A673 (cell line): ENCODE data around the gene PRXL2A. TPM values are rescaled to one million over a fixed set of nuclear protein-coding genes. Genes with fewer than 3 reads are reported as not detected.
A peak's percentile ranks its signal among the peaks of the same experiment; 100 is the strongest.

Source experiments
- BruUV-seq: library from RNA; stranded (reverse); fragments of 400-500 nt; replicated peaks from 2 replicates; lab custom pipeline; 2021; lab: Mats Ljungman, UMichigan
- CTCF ChIA-PET: fragments of 300-600 bp; sonication (Branson Sonifier 250); formaldehyde crosslinking; loops from one replicate; lab custom pipeline; 2022; ENCODE audit warnings: antibody characterized with exemption; lab: Charles Lee
- POLR2A ChIA-PET: fragments of 300-600 bp; sonication (Branson Sonifier 250); formaldehyde crosslinking; loops from one replicate; lab custom pipeline; 2022; ENCODE audit warnings: antibody characterized with exemption; ENCODE audit not compliant: low non-redundant PET; lab: Charles Lee
- DNase-seq: peaks from one replicate; pipeline ENCODE4 v3.0.0-alpha.2; 2015; ENCODE audit warnings: low spot score
- H3K27ac ChIP-seq: fragments of 200-600 bp; sonication (generic); 2 replicates; pipeline ENCODE4 v1.5.1; 2016; ENCODE audit warnings: mixed run types, low read depth, mild to moderate bottlenecking, mixed read lengths, antibody characterized with exemption, low read length; ENCODE audit not compliant: poor library complexity, severe bottlenecking
- H3K27me3 ChIP-seq: fragments of 200-600 bp; sonication (generic); replicated peaks from 2 replicates; pipeline ENCODE4 v1.6.1; 2017; ENCODE audit warnings: mixed run types, low read depth, mild to moderate bottlenecking, mixed read lengths, antibody characterized with exemption, low read length; ENCODE audit not compliant: insufficient read depth, poor library complexity
- H3K36me3 ChIP-seq: fragments of 200-600 bp; sonication (generic); 2 replicates; pipeline ENCODE4 v1.6.1; 2016; ENCODE audit warnings: mixed run types, mild to moderate bottlenecking, mixed read lengths, antibody characterized with exemption, low read length; ENCODE audit not compliant: insufficient read depth, poor library complexity, severe bottlenecking
- H3K4me1 ChIP-seq: fragments of 200-600 bp; sonication (generic); 2 replicates; pipeline ENCODE4 v1.6.1; 2017; ENCODE audit warnings: mixed run types, mild to moderate bottlenecking, mixed read lengths, antibody characterized with exemption, low read length; ENCODE audit not compliant: insufficient read depth, poor library complexity, severe bottlenecking
- H3K4me3 ChIP-seq: fragments of 200-600 bp; sonication (generic); 2 replicates; pipeline ENCODE4 v1.5.1; 2016; ENCODE audit warnings: low read depth, mixed run types, mild to moderate bottlenecking, mixed read lengths, low read length; ENCODE audit not compliant: poor library complexity, severe bottlenecking
- H3K9me3 ChIP-seq: fragments of 200-600 bp; sonication (generic); 2 replicates; pipeline ENCODE4 v1.6.1; 2016; ENCODE audit warnings: mixed run types, low read depth, mild to moderate bottlenecking, mixed read lengths, antibody characterized with exemption, low read length; ENCODE audit not compliant: poor library complexity, severe bottlenecking
- EZH2 ChIP-seq: fragments of 200-600 bp; sonication (generic); IDR thresholded peaks from 2 replicates; pipeline ENCODE4 v1.6.1; 2017; ENCODE audit warnings: borderline replicate concordance, low read depth, mild to moderate bottlenecking, mixed read lengths, antibody characterized with exemption, low read length; ENCODE audit not compliant: poor library complexity, severe bottlenecking
- intact Hi-C: fragments of 100-400 bp; cut with micrococcal nuclease; formaldehyde crosslinking; loops from one replicate; pipeline ENCODE4 v1.10.0; 2022; ENCODE audit not compliant: unreplicated experiment
- total RNA-seq: library from RNA; stranded (reverse); gene quantifications from 2 replicates; pipeline ENCODE4 v1.2.3, GENCODE V29; 2021
- TF ChIP-seq, protein P1 (sequence below): fragments of 300-800, 200-600 bp; sonication (generic); conservative IDR thresholded peaks from 2 replicates; pipeline ENCODE4 v1.5.1; 2017; ENCODE audit warnings: low read depth, mild to moderate bottlenecking, antibody characterized with exemption, low read length, moderate library complexity, mixed read lengths

PRXL2A gene
- total RNA-seq, 1 experiment from 2014 or later = 100 TPM

DNA sequence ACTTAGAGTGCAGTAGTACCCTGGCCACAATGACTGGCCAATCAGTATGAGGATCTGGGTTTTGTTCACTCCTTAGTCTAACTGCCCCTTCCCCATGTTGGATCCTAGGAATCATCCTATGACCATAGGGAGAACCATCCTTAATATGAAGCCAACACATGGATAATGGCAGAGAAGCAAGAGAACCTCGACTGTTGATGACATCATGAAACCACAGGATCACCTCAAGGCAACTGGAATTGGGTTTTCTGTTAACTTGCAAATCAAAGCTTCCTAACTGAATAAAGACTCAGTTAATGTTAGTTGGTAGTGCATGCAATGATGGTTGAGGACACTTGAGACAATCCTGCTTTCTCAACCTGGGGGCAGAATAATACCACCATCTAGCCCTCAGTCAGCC is 3.3 kb upstream of the PRXL2A start:
- Histone ChIP-seq H3K36me3 (no peaks in the 10 kb centered on the region), H3K9me3 (no peaks in the 10 kb centered on the region), H3K4me1 (peaks cover 25% of the 10 kb centered on the region), H3K27me3 (no peaks in the 10 kb centered on the region), H3K4me3 (no peak overlapping the region), H3K27ac (no peak overlapping the region)
- intact Hi-C loops = no loop called here
- ChIA-PET CTCF (no interaction called here), POLR2A (no interaction called here)
- TF ChIP-seq EZH2 = no peak
- TF ChIP-seq, protein P1, sequence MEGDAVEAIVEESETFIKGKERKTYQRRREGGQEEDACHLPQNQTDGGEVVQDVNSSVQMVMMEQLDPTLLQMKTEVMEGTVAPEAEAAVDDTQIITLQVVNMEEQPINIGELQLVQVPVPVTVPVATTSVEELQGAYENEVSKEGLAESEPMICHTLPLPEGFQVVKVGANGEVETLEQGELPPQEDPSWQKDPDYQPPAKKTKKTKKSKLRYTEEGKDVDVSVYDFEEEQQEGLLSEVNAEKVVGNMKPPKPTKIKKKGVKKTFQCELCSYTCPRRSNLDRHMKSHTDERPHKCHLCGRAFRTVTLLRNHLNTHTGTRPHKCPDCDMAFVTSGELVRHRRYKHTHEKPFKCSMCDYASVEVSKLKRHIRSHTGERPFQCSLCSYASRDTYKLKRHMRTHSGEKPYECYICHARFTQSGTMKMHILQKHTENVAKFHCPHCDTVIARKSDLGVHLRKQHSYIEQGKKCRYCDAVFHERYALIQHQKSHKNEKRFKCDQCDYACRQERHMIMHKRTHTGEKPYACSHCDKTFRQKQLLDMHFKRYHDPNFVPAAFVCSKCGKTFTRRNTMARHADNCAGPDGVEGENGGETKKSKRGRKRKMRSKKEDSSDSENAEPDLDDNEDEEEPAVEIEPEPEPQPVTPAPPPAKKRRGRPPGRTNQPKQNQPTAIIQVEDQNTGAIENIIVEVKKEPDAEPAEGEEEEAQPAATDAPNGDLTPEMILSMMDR = no peak
- BruUV-seq = no TSS peak
- no peak for DNase-seq

DNA sequence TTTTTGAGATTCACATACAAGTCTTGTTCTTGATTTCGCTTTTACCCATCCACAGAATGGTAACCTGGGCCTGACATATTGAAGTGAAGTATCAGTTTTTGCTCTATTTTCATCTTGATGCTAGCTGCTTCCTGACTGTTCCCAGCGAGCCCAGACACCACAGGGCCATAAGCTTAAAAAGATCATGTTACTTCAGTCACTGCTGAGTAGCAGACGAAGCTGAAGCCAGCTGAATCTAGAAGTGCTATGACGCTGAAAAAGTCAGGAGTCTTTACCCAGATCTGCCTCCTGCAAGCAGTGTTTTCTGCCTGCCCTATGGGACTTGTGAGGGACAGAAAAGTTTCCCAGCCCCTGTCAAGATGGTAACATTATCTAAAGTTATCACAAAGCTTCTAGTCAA is 2.7 kb upstream of the PRXL2A start:
- BruUV-seq = no TSS peak
- TF ChIP-seq EZH2 = no peak
- TF ChIP-seq, protein P1 = no peak
- H3K4me1 ChIP-seq = peaks cover 31% of the 10 kb centered on the region
- H3K27ac ChIP-seq = no peak overlapping the region
- H3K36me3 ChIP-seq = no peaks in the 10 kb centered on the region
- ChIA-PET CTCF (no interaction called here), POLR2A (no interaction called here)
- intact Hi-C loops = no loop called here
- no peaks in the 10 kb centered on the region for H3K27me3 ChIP-seq
- H3K9me3 ChIP-seq = no peaks in the 10 kb centered on the region
- no peak overlapping the region for H3K4me3 ChIP-seq
- peak; percentile 65 for DNase-seq

DNA sequence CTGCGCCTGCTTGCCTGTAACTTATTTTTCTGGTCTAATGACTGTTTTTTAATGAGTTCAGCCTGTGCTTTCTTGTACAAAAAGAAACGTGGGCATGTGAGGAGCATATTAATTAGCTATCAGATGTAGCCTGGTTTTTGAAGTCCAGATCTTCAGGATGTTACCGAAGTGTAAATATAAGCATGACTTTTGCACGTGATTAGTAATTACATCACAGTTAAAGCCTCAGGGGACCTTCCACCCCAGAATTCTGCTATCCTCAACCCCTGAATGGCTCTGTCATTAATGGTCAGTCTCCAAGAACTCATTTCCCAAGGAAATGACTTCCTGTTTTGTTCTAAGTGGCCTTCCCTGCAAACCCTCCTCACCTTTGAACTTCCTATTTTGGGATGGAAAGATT is 2.1 kb upstream of the PRXL2A start:
- CTCF ChIA-PET = interaction anchor here (0.5 kb wide), 1 partner anchor 35 kb away, joined by 6 read pairs; no protein-coding TSS in a partner anchor

More for the DNA sequence above, 2.1 kb upstream of the PRXL2A start:
- Histone ChIP-seq H3K4me3 (no peak overlapping the region), H3K4me1 (peaks cover 37% of the 10 kb centered on the region), H3K36me3 (no peaks in the 10 kb centered on the region), H3K27me3 (no peaks in the 10 kb centered on the region), H3K27ac (no peak overlapping the region), H3K9me3 (no peaks in the 10 kb centered on the region)
- intact Hi-C loops = no loop called here
- no TSS peak for BruUV-seq
- POLR2A ChIA-PET = no interaction called here
- no peak for TF ChIP-seq EZH2
- TF ChIP-seq, protein P1 = no peak
- no peak for DNase-seq
